OCI-LY1 (cell line): ENCODE data around the gene ST6GALNAC5.

Experiments
- H2AFZ ChIP-seq: fragments of 200-600 bp; sonication (generic), shearing (Covaris generic); 2 replicates; pipeline ENCODE4 v1.6.0; 2014; ENCODE audit warnings: antibody characterized with exemption, mild to moderate bottlenecking, low read length
- H3F3A ChIP-seq: fragments of 200-600 bp; sonication (generic), shearing (Covaris generic); 2 replicates; pipeline ENCODE4 v1.6.0; 2014; ENCODE audit warnings: mild to moderate bottlenecking, antibody characterized with exemption, low read length, moderate library complexity; ENCODE audit not compliant: insufficient read depth
- H3K27ac ChIP-seq: fragments of 200-600 bp; sonication (generic); 2 replicates; pipeline ENCODE4 v1.5.1; 2014; ENCODE audit warnings: low read length, mixed run types, mild to moderate bottlenecking, low read depth; ENCODE audit not compliant: poor library complexity, severe bottlenecking
- H3K27me3 ChIP-seq: fragments of 200-600 bp; sonication (generic); 2 replicates; pipeline ENCODE4 v1.6.0; 2014; ENCODE audit warnings: antibody characterized with exemption, mild to moderate bottlenecking, low read length, moderate library complexity; ENCODE audit not compliant: insufficient read depth
- H3K36me3 ChIP-seq: fragments of 200-600 bp; sonication (generic); 2 replicates; pipeline ENCODE4 v1.6.1; 2014; ENCODE audit warnings: mild to moderate bottlenecking, antibody characterized with exemption, low read length, moderate library complexity, mixed read lengths; ENCODE audit not compliant: insufficient read depth
- H3K4me1 ChIP-seq: fragments of 200-600 bp; sonication (generic); 2 replicates; pipeline ENCODE4 v1.5.1; 2014; ENCODE audit warnings: mild to moderate bottlenecking, low read length, moderate library complexity; ENCODE audit not compliant: insufficient read depth, severe bottlenecking
- H3K4me2 ChIP-seq: fragments of 200-600 bp; sonication (generic), shearing (Covaris generic); 2 replicates; pipeline ENCODE4 v1.6.1; 2014; ENCODE audit warnings: low read length
- H3K4me3 ChIP-seq: fragments of 200-600 bp; sonication (generic); 2 replicates; pipeline ENCODE4 v1.5.1; 2014; ENCODE audit warnings: low read length, low read depth, mild to moderate bottlenecking, mixed read lengths; ENCODE audit not compliant: poor library complexity, severe bottlenecking
- H3K79me2 ChIP-seq: fragments of 200-600 bp; shearing (Covaris generic); 2 replicates; pipeline ENCODE4 v1.6.1; 2016; ENCODE audit warnings: mixed run types, low read length, mixed read lengths; ENCODE audit not compliant: insufficient read depth
- H3K9ac ChIP-seq: fragments of 200-600 bp; sonication (generic), shearing (Covaris generic); 2 replicates; pipeline ENCODE4 v1.6.1; 2014; ENCODE audit warnings: mild to moderate bottlenecking, low read length, mixed read lengths
- H3K9me2 ChIP-seq: fragments of 200-600 bp; sonication (generic), shearing (Covaris generic); 2 replicates; pipeline ENCODE4 v1.6.1; 2014; ENCODE audit warnings: low read depth, mild to moderate bottlenecking, low read length, mixed read lengths
- H3K9me3 ChIP-seq: fragments of 200-600 bp; shearing (Covaris generic); 2 replicates; pipeline ENCODE4 v1.6.1; 2014; ENCODE audit warnings: low read length, mixed read lengths
- H4K20me1 ChIP-seq: fragments of 200-600 bp; sonication (generic), shearing (Covaris generic); 2 replicates; pipeline ENCODE4 v1.6.0; 2016; ENCODE audit warnings: mild to moderate bottlenecking, low read length; ENCODE audit not compliant: insufficient read depth
- CTCF ChIP-seq: fragments of 200-600 bp; sonication (generic), shearing (Covaris generic); IDR thresholded peaks from 2 replicates; pipeline ENCODE4 v1.5.1; 2017; ENCODE audit warnings: mild to moderate bottlenecking, antibody characterized with exemption, low read length, moderate library complexity, mixed read lengths
- EZH2 ChIP-seq: fragments of 200-600 bp; sonication (generic), shearing (Covaris generic); IDR thresholded peaks from 2 replicates; pipeline ENCODE4 v1.8.0; 2017; ENCODE audit warnings: borderline replicate concordance, mixed run types, mild to moderate bottlenecking, antibody characterized with exemption, low read length, moderate library complexity, mixed read lengths

Gene ST6GALNAC5

GRCh38 chr1:76866566-76866965 lies 714 bp upstream of the ST6GALNAC5 start:
- Histone ChIP-seq H3K4me3 (no peak overlapping the region), H3K27ac (no peak overlapping the region)

GRCh38 chr1:76868154-76868882 lies 1.0 kb downstream of the ST6GALNAC5 start:
- Histone ChIP-seq H3K36me3 (no peaks in the 10 kb centered on the region), H3F3A (no peaks in the 10 kb centered on the region), H3K79me2 (no peaks in the 10 kb centered on the region), H2AFZ (no peak overlapping the region), H4K20me1 (no peaks in the 10 kb centered on the region), H3K4me1 (no peaks in the 10 kb centered on the region), H3K27me3 (no peaks in the 10 kb centered on the region), H3K9ac (no peak overlapping the region), H3K4me3 (no peak overlapping the region), H3K27ac (no peak overlapping the region), H3K9me3 (no peaks in the 10 kb centered on the region), H3K9me2 (no peaks in the 10 kb centered on the region), H3K4me2 (no peak overlapping the region)
- no peak for TF ChIP-seq EZH2
- TF ChIP-seq CTCF: no peak

More at GRCh38 chr1:76866566-76866965, 714 bp upstream of the ST6GALNAC5 start:
- H3K9me3 ChIP-seq: no peaks in the 10 kb centered on the region
- no peaks in the 10 kb centered on the region for H3K27me3 ChIP-seq
- no peaks in the 10 kb centered on the region for H4K20me1 ChIP-seq
- TF ChIP-seq EZH2 (no peak), CTCF (no peak)
- H3K4me1 ChIP-seq: no peaks in the 10 kb centered on the region
- no peaks in the 10 kb centered on the region for H3K36me3 ChIP-seq
- H3K9ac ChIP-seq: no peak overlapping the region
- H3K9me2 ChIP-seq: no peaks in the 10 kb centered on the region
- no peak overlapping the region for H3K4me2 ChIP-seq
- H2AFZ ChIP-seq: no peak overlapping the region
- H3F3A ChIP-seq: no peaks in the 10 kb centered on the region
- H3K79me2 ChIP-seq: no peaks in the 10 kb centered on the region

- H2AFZ ChIP-seq: no peak overlapping the region
- H3K27ac ChIP-seq: no peak overlapping the region
- H3K79me2 ChIP-seq: no peaks in the 10 kb centered on the region
- H3K4me3 ChIP-seq: no peak overlapping the region
- TF ChIP-seq CTCF (no peak), EZH2 (no peak)
- H3K9ac ChIP-seq: no peak overlapping the region
- H3K4me1 ChIP-seq: no peaks in the 10 kb centered on the region
- H4K20me1 ChIP-seq: no peaks in the 10 kb centered on the region
- H3K4me2 ChIP-seq: no peak overlapping the region
- no peaks in the 10 kb centered on the region for H3K27me3 ChIP-seq
- H3K9me3 ChIP-seq: no peaks in the 10 kb centered on the region
- no peaks in the 10 kb centered on the region for H3K36me3 ChIP-seq
- no peaks in the 10 kb centered on the region for H3K9me2 ChIP-seq
- H3F3A ChIP-seq: no peaks in the 10 kb centered on the region
Measured at GRCh38 chr1:76868916-76869315, 1.6 kb downstream of the ST6GALNAC5 start.
